ENCODE results near the gene TAS1R3. TPM values are rescaled to one million over a fixed set of nuclear protein-coding genes. Genes with fewer than 3 reads are reported as not detected.
A peak's percentile ranks its signal among the peaks of the same experiment; 100 is the strongest.

TAS1R3 gene
- total and polyA plus RNA-seq, 2 donors (not counting 1 experiment from before 2014, with no cell fraction given) = 4.1 to 11.7 TPM

GRCh38 chr1:1352786-1353388 is 21.8 kb downstream of the TAS1R3 start:
- Histone ChIP-seq H3K4me1 (ENCODE audit: control insufficient read depth in 2 of 2, insufficient read depth in 2 of 2, low read length in 2 of 2) (peaks cover 33 to 37% of the 10 kb centered on the region in 2 donors), H3K27me3 (replicated peaks in 1 of 4; ENCODE audit: control extremely low read depth in 1 of 4, control insufficient read depth in 3 of 4, insufficient read depth in 4 of 4, low read length in 3 of 4) (peaks cover 0 to 47% (median 13%) of the 10 kb centered on the region in 4 experiments), H3K79me2 (ENCODE audit: control insufficient read depth, insufficient read depth, low read length) (peaks cover 7% of the 10 kb centered on the region), H3K4me3 (ENCODE audit: control extremely low read depth in 1 of 5, extremely low read depth in 1 of 5, insufficient read depth in 1 of 5, low read depth in 2 of 5, low read length in 4 of 5) (no peak overlapping the region), H4K20me1 (ENCODE audit: control insufficient read depth, insufficient read depth, low read length, poor library complexity, severe bottlenecking) (peaks cover 6% of the 10 kb centered on the region), H2AFZ (ENCODE audit: insufficient read depth, low read depth, low read length, poor library complexity, severe bottlenecking) (no peak overlapping the region), H3K36me3 (replicated peaks in 1 of 2; ENCODE audit: control extremely low read depth in 1 of 2, control insufficient read depth in 1 of 2, extremely low read depth in 1 of 2, insufficient read depth in 2 of 2, low read length in 1 of 2) (no peaks in the 10 kb centered on the region), H3K9ac (ENCODE audit: low read length) (no peak overlapping the region), H3K4me2 (replicated peaks; ENCODE audit: low read depth, low read length, poor library complexity, severe bottlenecking) (peak overlapping the region; percentile 55), H3K9me3 (ENCODE audit: control extremely low read depth in 1 of 3, control insufficient read depth in 2 of 3, insufficient read depth in 1 of 3, low read length in 2 of 3) (peaks cover 0 to 7% (median 0%) of the 10 kb centered on the region in 3 donors), H3K27ac (ENCODE audit: low read length in 2 of 2) (no peak overlapping the region)
- Mint-ChIP-seq H3K9me3 (ENCODE audit: insufficient read depth) (no peaks in the 10 kb centered on the region), H3K27me3 (peaks cover 20% of the 10 kb centered on the region), H3K27ac (no peak overlapping the region), H3K4me1 (peaks cover 22% of the 10 kb centered on the region), H3K4me3 (peak overlapping the region; percentile 79)
- 26% methylated on average over 4 of the region's 5 CpGs for WGBS (ENCODE audit: insufficient coverage)
- DNase-seq = peak; percentile 63
- no peak for ATAC-seq (ENCODE audit: low read depth)
- intact Hi-C loops (cut with micrococcal nuclease) = no loop called here
- CTCF ChIA-PET = interaction anchor here (2.4 kb wide), 1 partner anchor 18 kb away, joined by 8 read pairs; no protein-coding TSS in a partner anchor
- POLR2A ChIA-PET = no interaction called here
- no peak for TF ChIP-seq EZH2 (IDR thresholded peaks at IDR 0.05; ENCODE audit: borderline replicate concordance, insufficient read depth, low read depth, low read length, poor library complexity, severe bottlenecking)
- no peak for TF ChIP-seq CTCF (IDR thresholded peaks at IDR 0.05)
